GM12892 (cell line): ENCODE measurements around the gene DHH.

Experiments
- POLR2A ChIP-seq: IDR thresholded peaks from 2 replicates; pipeline ENCODE4 v1.6.1; 2011; ENCODE audit warnings: low read depth, low read length, control low read depth
- TAF1 ChIP-seq: IDR thresholded peaks from 2 replicates; pipeline ENCODE4 v1.6.1; 2011; ENCODE audit warnings: low read depth, mild to moderate bottlenecking, control low read depth, low read length, borderline replicate concordance

DNA sequence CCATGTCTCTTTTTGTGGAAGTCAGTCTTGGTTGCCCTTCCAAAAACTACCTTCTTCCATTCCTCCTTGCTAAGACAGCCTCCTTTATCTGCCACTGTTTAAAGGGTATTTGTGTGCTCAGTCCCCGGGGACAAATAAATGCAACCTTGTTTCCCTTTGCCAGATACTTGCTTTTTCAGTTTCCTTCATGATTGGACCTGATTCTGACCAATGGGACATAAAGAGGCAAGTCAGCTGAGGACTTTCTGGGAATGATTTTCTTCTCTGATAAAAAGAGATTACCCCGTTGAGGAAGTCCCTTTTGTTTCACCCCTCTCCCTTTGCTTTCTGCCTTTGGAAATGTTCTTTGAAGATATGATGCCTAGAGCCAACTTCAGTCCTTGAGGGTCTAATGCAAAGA lies 44.0 kb upstream of the DHH start:
- TF ChIP-seq POLR2A (no peak), TAF1 (no peak)
